Effector CD4-positive, alpha-beta T cell (primary cell): ENCODE data around the gene DSTYK.

ENCODE experiments used
- DNase-seq: peaks from one replicate; pipeline ENCODE4 v3.0.0-alpha.2; 2020
- total RNA-seq: gene quantifications from one replicate; lab custom pipeline; 2026; lab: John Stamatoyannopoulos, UW

DSTYK gene
- total RNA-seq = 65.9 reads per million, percentile 74 among the genes with 10 or more reads in this experiment

GRCh38 chr1:205211169-205211838, at the start of gene DSTYK:
TSS of gene DSTYK (minus strand) at chr1:205211702. CDS start at chr1:205211535, 167 bp downstream.
- peak; percentile 84 for DNase-seq

- no peak for DNase-seq
These were observed 48.5 kb upstream of the DSTYK start for GRCh38 chr1:205259998-205260397.

GRCh38 chr1:205259324-205259832, 47.9 kb upstream of the DSTYK start:
- no peak for DNase-seq

GRCh38 chr1:205258719-205259118, 47.2 kb upstream of the DSTYK start:
- DNase-seq = no peak

GRCh38 chr1:205258261-205258691, 46.8 kb upstream of the DSTYK start:
- no peak for DNase-seq

- DNase-seq = no peak
These were observed 46.2 kb upstream of the DSTYK start for GRCh38 chr1:205257735-205258134.

- DNase-seq = no peak
These were observed 45.6 kb upstream of the DSTYK start for GRCh38 chr1:205256951-205257625.

- DNase-seq = peak; percentile 78
These were observed 44.7 kb upstream of the DSTYK start for GRCh38 chr1:205255941-205256780.

- DNase-seq = no peak
These were observed 40.1 kb upstream of the DSTYK start for GRCh38 chr1:205251576-205251975.

- DNase-seq = no peak
These were observed 39.2 kb upstream of the DSTYK start for GRCh38 chr1:205250699-205251098.

- DNase-seq = no peak
These were observed 38.1 kb upstream of the DSTYK start for GRCh38 chr1:205249651-205250050.

- DNase-seq = no peak
These were observed 37.5 kb upstream of the DSTYK start for GRCh38 chr1:205248793-205249601.

- no peak for DNase-seq
These were observed 35.8 kb upstream of the DSTYK start for GRCh38 chr1:205247130-205247921.

GRCh38 chr1:205246351-205247119, 35.0 kb upstream of the DSTYK start:
- no peak for DNase-seq

- DNase-seq = no peak
These were observed 33.6 kb upstream of the DSTYK start for GRCh38 chr1:205245096-205245495.

- no peak for DNase-seq
These were observed 32.9 kb upstream of the DSTYK start for GRCh38 chr1:205244384-205244783.

GRCh38 chr1:205243350-205244191, 32.1 kb upstream of the DSTYK start:
- DNase-seq = no peak

- no peak for DNase-seq
These were observed 30.0 kb upstream of the DSTYK start for GRCh38 chr1:205241366-205242030.

- no peak for DNase-seq
These were observed 29.1 kb upstream of the DSTYK start for GRCh38 chr1:205240569-205240968.
